Measurements from ENCODE around the gene DPM1. TPM values are rescaled to one million over a fixed set of nuclear protein-coding genes. Genes with fewer than 3 reads are reported as not detected.

DPM1 gene
- polyA plus RNA-seq, 1 of the 3 experiments (the other 2 are of a cell fraction), result 72.1 TPM

- H3K9me2 ChIP-seq, result no peaks in the 10 kb centered on the region
- H3K36me3 ChIP-seq (replicated peaks in 1 of 2; ENCODE audit: control insufficient read depth in 1 of 2, insufficient read depth in 2 of 2, low read length in 1 of 2), result no peaks in the 10 kb centered on the region
- no peaks in the 10 kb centered on the region for H3F3A ChIP-seq (replicated peaks; ENCODE audit: insufficient read depth)
- H3K9ac ChIP-seq, result no peak overlapping the region
- H3K4me1 ChIP-seq (ENCODE audit: control insufficient read depth in 1 of 2, insufficient read depth in 2 of 2, low read depth in 1 of 2, low read length in 1 of 2), result no peaks in the 10 kb centered on the region
- H3K27ac ChIP-seq (ENCODE audit: low read depth in 2 of 2, low read length in 1 of 2), result no peak overlapping the region
- H3K9me3 ChIP-seq, result no peaks in the 10 kb centered on the region
- H3K79me2 ChIP-seq (ENCODE audit: insufficient read depth), result no peaks in the 10 kb centered on the region
- H4K20me1 ChIP-seq (ENCODE audit: insufficient read depth), result no peaks in the 10 kb centered on the region
- TF ChIP-seq FOXJ3 (CRISPR knock-in tag; IDR thresholded peaks at IDR 0.05) (no peak), JUND (IDR thresholded peaks at IDR 0.05) (no peak), MAX (IDR thresholded peaks at IDR 0.05; ENCODE audit: low read depth) (no peak), GATA2 (CRISPR knock-in tag; IDR thresholded peaks at IDR 0.05) (no peak), ELF1 (IDR thresholded peaks at IDR 0.05) (no peak), MXI1 (IDR thresholded peaks at IDR 0.05; ENCODE audit: low read depth, low read length) (no peak), RFX5 (IDR thresholded peaks at IDR 0.05; ENCODE audit: low read length) (no peak), PBX3 (IDR thresholded peaks at IDR 0.05) (no peak), TCF12 (IDR thresholded peaks at IDR 0.05) (no peak), FOXM1 (IDR thresholded peaks at IDR 0.05; ENCODE audit: low read depth) (no peak), TAF1 (IDR thresholded peaks at IDR 0.05; ENCODE audit: borderline replicate concordance, low read depth, low read length) (no peak), EP300 (IDR thresholded peaks at IDR 0.05; ENCODE audit: borderline replicate concordance in 1 of 2, low read depth in 1 of 2, low read length in 1 of 2) (no peak), NRF1 (IDR thresholded peaks at IDR 0.05; ENCODE audit: low read depth, low read length) (no peak), RCOR1 (IDR thresholded peaks at IDR 0.05; ENCODE audit: low read length) (no peak), YY1 (IDR thresholded peaks at IDR 0.05; ENCODE audit: low read depth) (no peak)
- TF ChIP-seq, protein P1, sequence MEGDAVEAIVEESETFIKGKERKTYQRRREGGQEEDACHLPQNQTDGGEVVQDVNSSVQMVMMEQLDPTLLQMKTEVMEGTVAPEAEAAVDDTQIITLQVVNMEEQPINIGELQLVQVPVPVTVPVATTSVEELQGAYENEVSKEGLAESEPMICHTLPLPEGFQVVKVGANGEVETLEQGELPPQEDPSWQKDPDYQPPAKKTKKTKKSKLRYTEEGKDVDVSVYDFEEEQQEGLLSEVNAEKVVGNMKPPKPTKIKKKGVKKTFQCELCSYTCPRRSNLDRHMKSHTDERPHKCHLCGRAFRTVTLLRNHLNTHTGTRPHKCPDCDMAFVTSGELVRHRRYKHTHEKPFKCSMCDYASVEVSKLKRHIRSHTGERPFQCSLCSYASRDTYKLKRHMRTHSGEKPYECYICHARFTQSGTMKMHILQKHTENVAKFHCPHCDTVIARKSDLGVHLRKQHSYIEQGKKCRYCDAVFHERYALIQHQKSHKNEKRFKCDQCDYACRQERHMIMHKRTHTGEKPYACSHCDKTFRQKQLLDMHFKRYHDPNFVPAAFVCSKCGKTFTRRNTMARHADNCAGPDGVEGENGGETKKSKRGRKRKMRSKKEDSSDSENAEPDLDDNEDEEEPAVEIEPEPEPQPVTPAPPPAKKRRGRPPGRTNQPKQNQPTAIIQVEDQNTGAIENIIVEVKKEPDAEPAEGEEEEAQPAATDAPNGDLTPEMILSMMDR (IDR thresholded peaks at IDR 0.05), result no peak
- TF ChIP-seq, protein P2, sequence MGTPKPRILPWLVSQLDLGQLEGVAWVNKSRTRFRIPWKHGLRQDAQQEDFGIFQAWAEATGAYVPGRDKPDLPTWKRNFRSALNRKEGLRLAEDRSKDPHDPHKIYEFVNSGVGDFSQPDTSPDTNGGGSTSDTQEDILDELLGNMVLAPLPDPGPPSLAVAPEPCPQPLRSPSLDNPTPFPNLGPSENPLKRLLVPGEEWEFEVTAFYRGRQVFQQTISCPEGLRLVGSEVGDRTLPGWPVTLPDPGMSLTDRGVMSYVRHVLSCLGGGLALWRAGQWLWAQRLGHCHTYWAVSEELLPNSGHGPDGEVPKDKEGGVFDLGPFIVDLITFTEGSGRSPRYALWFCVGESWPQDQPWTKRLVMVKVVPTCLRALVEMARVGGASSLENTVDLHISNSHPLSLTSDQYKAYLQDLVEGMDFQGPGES (IDR thresholded peaks at IDR 0.05; ENCODE audit: low read depth, low read length), result no peak
- H3K4me3 ChIP-seq (ENCODE audit: low read depth in 2 of 2, low read length in 1 of 2), result no peak overlapping the region
- ChIA-PET POLR2A (no interaction called here), CTCF (interaction anchor here (1.6 to 3.8 kb wide), 2 partner anchors 12 to 18 kb away, joined by 6 to 21 read pairs; no protein-coding TSS in a partner anchor)
- no peak overlapping the region for H3K4me2 ChIP-seq
- no peak overlapping the region for H2AFZ ChIP-seq (ENCODE audit: low read depth)
- 70% methylated on average over 8 of the region's 8 CpGs for WGBS (ENCODE audit: low lambda C conversion rate)
- H3K27me3 ChIP-seq (ENCODE audit: insufficient read depth), result no peaks in the 10 kb centered on the region
- DNase-seq, result no peak
These were observed 11.6 kb upstream of the DPM1 start for GRCh38 chr20:50969912-50970311.

Measured in SK-N-SH (cell line).